HG02981 (cell line): ENCODE results near the gene CTXN2.
A peak's percentile ranks its signal among the peaks of the same experiment; 100 is the strongest.

Source experiments
- ATAC-seq: cut with Tn5 transposase; IDR thresholded peaks from one replicate; pipeline ENCODE4 v1.9.1; 2021; ENCODE audit warnings: mild to moderate bottlenecking, moderate library complexity; ENCODE audit not compliant: unreplicated experiment

CTXN2 gene

DNA sequence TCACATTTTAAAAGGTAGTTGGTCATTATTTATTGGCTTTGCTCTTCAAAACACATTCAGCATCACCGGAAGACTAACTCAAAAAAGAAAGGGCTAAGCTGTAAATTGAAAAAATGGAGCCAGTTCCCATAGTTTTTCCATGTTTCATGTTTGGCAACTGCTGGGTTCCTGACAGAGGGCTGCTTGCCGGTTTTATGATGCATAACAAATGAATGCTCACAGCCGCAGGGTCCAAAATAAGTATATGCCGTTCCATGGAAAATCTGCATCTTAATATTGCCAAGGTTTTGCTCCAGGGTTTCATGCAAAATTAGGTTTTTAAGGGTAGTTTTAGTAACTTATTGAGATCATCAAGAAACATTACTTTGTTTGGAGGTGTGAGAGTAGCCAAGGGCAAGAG lies 30.4 kb downstream of the CTXN2 start:
- ATAC-seq: no peak

DNA sequence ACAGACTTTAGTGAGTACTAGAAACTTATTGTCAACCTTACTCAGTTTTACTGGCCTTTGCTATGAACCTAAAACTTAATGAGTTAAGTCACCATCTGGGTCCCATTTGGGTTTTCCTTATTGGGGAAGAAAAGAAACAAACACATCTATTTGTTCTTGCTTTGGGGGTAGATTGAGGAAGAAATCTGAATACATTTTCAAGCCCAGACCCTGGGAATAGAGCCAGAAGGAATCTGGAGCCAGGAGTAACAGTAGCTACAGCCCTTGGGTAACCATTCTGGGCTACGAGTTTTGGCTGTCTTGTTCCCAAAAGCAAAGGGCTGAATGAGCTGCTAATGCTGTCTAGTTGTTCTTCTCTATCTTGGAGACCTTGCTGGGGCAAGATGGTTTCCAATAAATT lies 31.2 kb downstream of the CTXN2 start:
- no peak for ATAC-seq

DNA sequence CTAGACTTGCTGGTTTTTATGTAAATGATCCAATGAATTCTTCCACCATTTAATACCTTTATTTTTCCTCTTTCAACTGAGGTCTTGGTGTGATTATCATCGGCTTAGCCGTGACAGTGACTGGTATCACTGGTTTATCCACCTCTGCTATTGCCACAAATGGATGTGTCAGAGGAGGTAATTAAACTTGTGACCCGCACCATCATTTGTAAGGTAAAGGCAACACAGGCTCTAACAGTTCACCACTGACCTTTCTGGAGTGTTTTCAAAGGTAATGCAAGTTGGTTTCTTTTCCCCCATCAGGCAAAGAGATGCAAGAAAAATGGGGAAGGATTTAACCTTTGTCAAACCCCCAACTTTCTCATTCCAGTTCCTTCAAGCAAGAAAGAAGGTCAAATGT lies 34.3 kb downstream of the CTXN2 start:
- ATAC-seq: no peak

DNA sequence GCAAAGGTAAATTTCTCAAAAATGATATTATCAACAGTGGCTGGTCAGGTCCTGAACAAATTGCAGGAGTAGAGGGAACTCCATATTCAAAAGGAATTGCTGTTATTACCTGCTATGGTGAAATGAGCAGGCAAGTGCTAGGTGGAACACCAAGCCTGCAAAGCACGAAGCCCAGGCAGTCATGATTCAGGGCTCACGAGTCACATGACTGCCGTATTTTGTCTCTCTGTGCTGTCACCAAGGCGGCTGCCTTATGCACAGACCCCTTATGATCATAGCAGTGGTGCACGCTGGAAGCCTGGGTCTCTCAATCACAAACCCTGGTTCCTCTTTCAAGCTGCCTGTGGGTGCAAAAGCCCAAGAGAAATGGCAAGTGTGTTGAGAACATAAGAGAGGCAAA lies 39.0 kb downstream of the CTXN2 start:
- ATAC-seq: no peak

DNA sequence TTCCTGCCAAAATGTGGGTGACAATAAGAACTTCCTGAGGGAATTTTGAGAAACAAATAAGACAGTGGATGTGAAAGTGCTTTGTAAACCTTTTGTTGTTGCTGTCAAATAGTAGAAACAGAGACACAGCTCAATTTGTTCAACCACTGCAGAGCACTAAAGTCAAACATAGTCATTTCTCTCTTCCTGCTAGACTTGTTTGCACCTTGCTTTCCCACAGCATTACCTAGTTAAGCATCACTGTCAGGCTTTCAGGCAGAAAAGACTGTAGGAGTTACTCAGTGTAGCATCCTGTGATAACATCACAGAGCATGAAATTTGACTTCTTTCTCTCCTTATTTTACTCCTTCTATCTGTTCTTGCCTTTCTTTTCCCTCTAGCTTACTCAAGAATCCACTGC lies 41.8 kb downstream of the CTXN2 start:
- no peak for ATAC-seq

DNA sequence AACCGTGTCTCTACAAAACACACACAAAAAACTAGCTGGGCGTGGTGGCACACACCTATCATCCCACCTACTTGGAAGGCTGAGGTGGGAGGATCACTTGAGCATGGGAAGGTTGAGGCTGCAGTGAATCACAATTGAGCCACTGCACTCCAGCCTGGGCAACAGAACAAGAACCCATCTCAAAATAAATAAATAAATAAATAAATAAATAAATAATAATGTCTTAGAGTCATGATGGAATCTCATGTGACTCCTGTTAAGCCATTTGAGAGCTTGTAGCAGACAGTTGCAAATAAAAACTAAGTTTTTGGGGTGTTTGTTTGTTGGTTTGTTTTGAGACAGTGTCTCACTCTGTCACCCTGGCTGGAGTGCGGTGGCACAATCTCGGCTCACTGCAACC lies 47.9 kb downstream of the CTXN2 start:
- ATAC-seq: no peak

DNA sequence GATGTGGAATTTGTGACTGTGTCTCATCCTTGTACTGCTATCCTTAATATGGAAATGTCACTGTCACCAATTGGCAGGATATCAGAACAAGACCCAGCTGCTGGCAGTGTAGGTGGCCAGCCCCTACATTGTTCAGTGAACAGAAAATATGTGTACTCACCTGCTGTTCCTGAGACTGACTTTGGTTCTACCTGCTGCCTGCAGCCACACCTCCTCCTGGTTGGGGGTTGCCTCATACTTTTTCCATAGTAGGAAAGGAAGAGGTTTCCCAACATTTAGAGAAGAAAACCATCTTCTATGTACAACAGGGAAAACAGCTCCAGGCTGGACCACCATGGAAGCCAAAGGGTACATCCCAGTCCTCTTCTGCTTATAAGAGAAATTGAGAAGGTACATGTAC lies 50.5 kb downstream of the CTXN2 start:
- no peak for ATAC-seq

DNA sequence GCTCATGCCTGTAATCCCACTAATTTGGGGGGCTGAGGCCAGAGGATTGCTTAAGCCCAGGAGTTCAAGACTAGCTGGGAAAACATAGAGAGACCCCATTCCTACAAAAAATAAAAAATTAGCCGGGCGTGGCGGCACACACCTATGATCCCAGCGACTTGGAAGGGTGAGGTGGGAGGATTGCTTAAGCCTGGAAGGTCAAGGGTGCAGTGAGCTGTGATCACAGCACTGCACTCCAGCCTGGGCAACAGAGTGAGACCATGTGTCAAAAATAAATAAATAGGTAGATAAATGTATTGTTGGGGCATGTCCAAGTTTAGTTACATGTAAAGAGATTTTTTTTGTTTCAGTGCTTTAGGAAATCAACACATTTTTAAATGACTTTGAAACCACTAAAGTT lies 51.1 kb downstream of the CTXN2 start:
- no peak for ATAC-seq

DNA sequence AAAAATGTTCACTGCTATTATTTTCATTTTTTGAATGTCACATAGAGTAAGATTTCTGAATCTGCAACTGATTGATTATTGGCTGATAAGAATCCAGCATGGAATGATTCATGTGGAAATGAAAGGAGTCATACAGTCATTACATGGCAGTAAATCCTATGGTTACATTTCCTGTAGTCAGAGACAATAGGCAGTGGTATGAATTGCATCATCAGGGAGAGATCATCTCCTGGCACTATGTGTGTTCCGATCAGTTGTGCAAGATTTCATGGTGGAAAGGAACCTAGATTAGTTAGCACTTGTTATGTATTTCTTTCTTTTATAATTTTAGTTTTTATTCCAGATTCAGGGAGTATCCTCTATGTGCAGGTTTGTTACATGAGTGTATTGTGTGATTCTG lies 53.5 kb downstream of the CTXN2 start:
- no peak for ATAC-seq

DNA sequence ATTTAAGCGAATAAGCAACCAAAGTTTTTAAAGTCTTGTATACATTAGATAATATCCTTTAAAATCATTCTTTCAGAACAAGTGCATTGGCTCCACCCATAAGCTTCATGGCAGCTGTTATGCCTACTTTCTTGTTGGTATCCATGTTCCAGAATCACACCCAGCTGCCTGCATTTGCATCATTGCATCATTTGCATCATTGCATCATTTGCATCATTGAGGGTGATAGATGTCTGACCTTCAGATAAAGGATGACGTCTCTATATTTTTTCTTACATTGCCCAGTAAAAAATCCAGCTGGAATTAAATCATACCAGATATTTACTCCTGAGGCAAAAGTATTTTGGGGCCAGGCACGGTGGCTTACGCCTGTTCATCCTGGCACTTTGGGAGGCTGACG lies 56.9 kb downstream of the CTXN2 start:
- no peak for ATAC-seq

DNA sequence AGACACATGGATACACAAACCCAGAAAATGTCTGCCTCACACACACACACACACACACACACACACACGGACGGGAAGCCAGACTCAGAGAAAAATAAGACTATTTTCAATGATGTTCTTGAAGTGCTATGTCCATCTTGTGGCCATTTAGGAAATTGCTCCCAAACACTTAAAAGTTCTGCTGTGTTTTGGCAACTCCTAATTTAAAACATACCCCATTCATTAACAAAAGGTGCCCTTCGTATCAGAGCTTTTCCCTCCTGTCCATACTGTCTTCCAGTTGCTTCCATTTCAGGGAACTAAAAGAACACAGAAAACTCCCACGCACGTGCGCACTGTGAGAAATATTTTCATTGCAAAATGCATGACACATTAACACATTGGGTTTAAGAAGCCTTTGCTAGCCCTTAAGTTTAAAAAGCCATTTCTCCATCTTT lies 59.2 kb downstream of the CTXN2 start:
- ATAC-seq: peak; percentile 54

DNA sequence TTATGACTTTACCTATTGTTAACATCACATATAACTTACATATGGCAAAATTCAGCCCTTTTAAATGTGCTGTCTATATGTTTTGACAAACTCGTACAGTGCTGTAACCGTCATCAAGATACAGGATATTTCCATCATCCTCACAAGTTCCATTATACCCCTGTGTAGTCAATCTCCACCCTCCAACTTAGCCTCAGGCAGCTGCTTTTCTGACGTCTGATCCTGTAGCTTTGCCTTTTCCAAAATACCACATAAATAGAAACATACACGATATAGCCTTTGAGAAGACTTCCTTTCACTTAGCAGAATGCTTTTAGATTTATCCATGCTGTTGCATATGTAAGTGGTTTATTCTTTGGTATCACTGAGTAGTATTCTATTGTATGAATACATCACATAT lies 61.7 kb downstream of the CTXN2 start:
- no peak for ATAC-seq
